T-helper 1 cell treated with Interleukin-12 subunit alpha and Interleukin-12 subunit beta and Interleukin-4 antibody, amounts not matched to agents 30 ng/mL and 1 ng/mL, for 36 hours (primary cell): ENCODE data around the gene ABI2. TPM values are rescaled to one million over a fixed set of nuclear protein-coding genes. Genes with fewer than 3 reads are reported as not detected.
"Not testable (repeated sequence)": the region's sequence is repeated elsewhere in the genome, so short reads cannot be mapped to it uniquely, and the experiment has no call there.

ENCODE experiments used
- intact Hi-C: fragments of 100-400 bp; cut with micrococcal nuclease; formaldehyde crosslinking; loops from one replicate; pipeline ENCODE4 v1.15.1; 2024
- total RNA-seq: library from RNA; stranded (reverse); gene quantifications from 2 replicates; pipeline ENCODE4 v1.2.3, GENCODE V29; 2022

ABI2 gene
- 31.1 and 34.0 TPM in 2 replicates for total RNA-seq

DNA sequence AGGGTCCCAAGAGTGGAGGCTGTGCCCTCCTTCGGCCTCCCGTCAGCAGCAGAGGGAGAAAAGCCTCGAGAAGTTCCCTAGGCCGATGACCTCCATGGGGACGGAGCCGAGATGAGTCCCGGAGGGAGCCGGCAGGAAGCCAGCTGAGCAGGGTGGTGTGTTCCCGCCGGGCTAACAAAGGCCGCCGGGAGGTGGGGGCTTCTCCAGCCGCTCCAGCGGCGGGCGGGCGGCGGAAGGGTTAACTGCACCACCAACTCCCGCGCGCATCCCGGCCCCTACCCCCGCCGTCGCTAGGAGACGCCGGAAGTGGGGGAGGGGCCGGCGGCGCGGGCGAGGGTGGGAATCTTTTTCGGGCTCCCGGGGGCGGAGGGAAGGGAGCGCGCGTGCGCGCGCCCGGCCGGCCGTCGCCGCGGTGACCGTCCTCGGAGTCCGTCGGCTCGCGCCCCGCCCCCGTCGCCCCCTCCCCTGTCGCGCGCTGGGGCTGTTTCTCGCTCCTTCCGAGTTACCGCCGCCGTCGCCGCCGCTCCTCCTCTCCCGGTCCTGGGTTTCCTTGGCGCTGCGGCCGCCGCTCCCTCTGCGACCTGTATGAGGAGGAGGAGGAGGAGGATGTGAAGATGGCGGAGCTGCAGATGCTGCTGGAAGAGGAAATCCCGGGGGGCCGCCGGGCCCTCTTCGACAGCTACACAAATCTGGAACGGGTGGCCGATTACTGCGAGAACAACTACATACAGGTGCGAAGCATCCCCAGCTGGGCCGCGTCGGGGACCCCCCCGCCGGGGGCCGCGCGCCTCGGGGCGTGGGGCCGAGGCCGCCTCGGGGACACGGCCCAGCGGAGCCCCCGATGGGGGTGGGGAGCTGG lies at the start of gene ABI2:
ABI2 (plus strand) TSS at position 494 of the 859 bp plus-strand sequence; CDS start at position 615, 121 bp downstream.
- intact Hi-C loops = loop anchor here (1.0 to 10.0 kb wide), 6 partner anchors 90 to 693 kb away; partner anchors contain the start of genes CARF, FAM117B, ICOS and NBEAL1

DNA sequence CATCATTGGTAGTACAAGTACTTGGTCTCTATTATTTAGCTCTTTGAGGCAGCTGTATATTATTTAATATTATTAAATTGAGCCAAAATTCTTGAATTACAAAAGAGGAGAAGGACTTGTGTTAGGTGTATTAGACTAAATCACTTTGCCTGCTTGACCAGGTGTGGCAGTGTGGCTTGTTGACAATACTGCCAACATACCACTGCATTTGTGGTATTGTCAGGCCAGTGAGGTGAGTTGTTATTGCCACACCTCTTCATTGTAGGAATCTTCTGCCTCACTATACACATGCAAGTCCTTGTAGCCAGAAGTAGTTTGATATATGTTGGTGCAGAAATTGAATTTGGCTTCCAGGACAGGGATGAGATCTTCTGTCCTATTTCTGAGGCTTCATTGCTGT lies 48.9 kb upstream of the ABI2 start:
- intact Hi-C loops = no loop called here

DNA sequence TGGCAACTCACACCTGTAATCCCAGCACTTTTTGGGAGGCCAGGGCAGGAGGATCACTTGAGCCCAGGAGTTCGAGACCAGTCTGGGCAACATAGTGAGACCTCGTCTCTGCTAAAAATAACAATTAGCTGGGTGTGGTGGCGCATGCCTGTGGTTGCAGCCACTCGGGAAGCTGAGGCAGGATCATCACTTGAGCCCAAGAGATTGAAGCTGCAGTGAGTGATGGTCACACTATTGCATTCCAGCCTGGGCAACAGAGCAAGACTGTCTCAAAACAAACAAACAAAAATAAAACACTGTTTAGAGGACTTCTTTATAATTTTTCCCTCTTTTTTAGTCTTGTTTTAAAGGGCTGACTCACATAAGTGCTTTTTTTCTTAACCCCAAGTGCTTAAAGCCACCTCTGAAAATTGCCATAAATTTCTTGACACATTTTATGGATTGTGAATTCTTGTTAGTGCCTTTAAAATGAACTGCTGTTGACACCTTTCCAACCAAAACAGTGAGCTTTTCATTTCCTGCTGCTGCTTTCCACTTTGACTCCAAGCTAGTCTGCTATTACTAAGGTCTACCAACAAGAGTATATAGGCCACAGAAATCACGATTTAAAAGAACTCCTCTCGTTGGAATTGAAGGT lies 47.6 kb upstream of the ABI2 start:
- intact Hi-C loops = loop anchor here (5.0 kb wide), 1 partner anchor 172 kb away; no protein-coding TSS in a partner anchor

DNA sequence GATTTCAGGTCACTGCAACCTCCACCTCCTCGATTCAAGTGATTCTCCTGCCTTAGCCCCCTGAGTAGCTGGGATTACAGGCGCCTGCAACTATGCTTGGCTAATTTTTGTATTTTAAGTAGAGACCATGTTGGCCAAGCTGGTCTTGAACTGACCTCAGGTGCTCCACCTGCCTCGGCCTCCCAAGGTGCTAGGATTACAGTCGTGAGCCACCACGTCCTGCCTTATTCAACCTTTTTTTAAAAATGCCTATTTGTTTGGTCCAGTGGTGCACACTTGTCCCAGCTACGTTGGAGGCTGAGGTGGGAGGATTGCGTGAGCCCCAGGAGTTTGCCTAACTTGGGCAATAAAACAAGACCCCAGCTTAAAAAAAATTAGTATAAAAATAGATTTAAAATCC lies 46.1 kb upstream of the ABI2 start:
- intact Hi-C loops = loop anchor here (5.0 kb wide), 1 partner anchor 170 kb away; no protein-coding TSS in a partner anchor

DNA sequence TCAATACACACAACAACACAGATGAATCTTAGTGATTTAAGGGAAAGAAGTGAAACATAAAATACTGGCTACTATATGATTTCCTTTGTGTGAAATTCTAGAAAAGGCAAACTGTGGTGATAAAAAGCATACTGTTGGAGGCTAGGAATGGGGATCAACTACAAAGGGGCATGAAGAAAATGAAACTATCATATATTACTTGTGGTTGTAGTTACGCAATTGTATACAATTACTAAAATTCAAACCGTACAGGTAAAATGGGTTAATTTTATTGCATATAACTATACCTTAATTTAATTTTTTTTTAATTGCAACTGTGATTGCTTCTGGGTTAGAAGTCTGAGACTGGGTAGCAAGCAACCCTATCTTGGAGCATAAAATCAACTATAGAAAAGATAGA lies 41.7 kb upstream of the ABI2 start:
- intact Hi-C loops = no loop called here

DNA sequence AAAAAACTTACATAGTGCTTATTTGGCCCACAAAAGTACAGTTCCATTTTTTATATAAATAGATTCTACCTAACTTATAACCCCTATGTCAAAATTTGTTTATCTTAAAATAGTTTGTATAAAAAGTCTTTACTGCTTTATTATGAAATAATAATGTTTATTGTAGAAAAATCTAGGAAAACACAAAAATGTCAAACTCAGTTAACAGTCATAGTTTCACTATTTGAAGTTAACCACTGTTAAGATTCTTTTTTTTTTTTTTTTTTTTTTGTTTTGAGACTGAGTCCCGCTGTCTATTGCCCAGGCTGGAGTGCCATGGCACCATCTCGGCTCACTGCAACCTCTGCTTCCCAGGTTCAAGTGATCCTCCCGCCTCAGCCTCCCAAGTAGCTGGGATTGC lies 26.5 kb upstream of the ABI2 start:
- intact Hi-C loops = no loop called here

DNA sequence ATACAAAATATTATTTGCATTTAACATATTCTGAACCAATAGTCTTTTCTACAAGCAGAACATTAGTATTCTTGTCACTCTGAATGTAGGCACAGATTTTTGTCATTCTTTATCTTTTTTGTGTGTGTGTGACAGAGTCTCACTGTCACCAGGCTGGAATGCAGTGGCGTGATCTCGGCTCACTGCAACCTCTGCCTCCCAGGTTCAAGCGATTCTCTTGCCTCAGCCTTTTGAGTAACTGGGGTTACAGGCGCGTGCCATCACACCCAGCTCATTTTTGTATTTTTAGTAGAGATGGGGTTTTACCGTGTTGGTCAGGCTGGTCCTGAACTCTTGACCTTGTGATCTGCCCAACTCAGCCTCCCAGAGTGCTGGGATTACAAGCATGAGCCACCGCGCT lies 25.6 kb upstream of the ABI2 start:
- intact Hi-C loops = not testable (repeated sequence)

DNA sequence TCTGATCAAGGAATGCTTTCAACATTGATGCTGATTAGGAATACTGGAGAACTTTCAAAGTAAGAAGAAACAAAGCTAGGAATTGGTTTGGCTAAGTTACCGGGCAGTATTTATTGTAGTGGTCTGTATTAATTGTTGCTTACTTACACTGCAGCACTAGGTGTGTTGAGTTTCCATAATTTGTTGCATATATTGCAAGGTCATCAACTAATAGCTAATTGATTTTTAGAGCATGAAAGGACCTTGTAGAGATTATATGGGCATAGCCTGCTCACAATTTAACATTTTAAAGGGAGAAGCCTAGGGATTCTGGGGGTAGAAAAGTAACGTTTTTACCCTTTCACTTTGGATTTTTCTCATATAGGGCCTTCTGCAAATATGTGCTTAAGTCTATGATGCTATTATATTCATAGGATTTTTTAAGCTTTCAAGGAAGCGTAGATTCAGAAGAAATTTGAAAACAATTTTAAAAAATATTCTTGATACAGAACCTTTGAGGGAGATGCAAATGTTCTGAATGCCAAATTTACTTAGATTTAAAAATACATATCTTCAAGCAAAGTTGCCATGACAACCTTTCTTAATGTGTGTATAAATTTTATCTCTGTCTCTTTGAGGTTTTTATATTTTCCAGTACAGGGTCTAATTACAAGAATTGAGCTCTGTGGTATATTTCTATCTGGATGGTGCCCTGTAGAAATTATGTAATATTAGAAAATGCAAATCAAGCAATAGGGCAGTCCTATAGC lies 17.3 kb upstream of the ABI2 start:
- intact Hi-C loops = no loop called here

DNA sequence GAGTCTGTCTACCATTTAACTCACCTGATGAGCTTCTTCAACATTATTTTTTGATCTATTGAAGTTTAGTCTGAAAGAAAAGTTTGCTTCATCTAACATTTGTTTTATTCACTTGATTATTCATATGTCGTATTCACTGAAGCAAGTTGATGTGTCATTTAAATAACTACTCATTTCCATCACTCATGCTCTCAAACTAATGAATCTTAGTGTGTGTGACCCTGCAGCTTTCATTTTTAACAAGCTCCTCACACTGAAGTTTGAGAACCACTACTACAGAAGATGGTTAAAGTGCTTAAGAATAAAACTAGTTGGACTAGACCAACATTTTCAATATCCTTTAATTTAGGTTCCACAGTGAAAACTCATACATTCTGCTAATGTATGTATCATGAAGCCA lies 1.8 kb upstream of the ABI2 start:
- intact Hi-C loops = loop anchor here (5.0 to 10.0 kb wide), 3 partner anchors 414 to 611 kb away; partner anchors contain the start of genes CARF, ICOS and WDR12

DNA sequence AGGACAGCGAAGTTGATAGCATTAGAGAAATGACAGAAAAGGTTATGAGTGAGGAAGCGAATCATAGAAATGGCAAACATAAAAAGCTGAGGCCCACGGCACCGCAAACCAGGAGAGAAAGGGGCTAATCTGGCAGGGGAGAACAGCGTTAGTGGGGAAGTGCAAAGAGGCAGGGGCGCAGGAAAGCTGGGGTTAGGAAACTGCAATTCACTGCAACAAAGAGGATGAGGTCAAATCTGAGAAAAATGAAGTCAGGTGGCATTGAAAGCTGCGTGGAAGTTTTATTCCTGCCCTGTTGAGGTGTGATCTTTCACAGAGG lies 653 bp upstream of the ABI2 start:
- intact Hi-C loops = loop anchor here (5.0 to 10.0 kb wide), 3 partner anchors 415 to 610 kb away; partner anchors contain the start of genes CARF, ICOS and WDR12

DNA sequence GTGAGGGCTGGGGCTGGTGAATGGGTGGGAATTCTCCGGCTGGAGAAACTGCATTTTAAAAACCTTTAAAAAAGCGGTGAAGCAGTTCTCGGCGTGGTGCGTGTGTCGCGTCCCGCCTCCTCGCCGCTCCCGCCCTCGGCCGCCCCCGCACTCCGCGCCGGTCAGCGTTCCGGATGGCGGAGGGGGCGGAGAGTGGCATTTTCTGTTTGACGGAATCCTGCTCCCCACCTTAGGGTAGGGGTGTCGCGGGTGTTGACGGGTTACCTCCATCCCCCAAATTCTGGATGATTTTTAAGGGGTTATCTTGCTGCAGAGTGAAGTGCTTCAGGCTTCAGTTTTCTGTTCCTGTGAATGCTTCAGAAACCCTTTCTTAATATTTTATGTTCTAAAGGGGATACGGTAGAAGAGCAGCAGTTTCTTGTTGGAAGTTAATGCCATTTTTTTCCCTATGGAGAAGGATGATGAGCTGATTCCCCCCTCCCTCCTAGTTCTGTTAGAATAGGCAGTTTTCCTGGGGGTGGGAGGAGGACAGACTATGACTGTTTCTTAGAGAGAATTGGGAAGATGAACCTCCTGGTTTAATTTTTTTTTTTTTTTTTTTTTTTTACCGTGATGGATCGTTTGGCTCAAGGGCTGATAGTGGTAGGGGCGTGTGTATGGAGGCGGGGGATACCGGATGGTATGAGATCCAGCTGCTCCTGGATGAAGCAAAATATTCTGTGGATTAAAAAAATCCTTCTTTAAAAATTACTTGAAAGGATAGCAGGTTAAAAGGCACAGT lies 756 bp downstream of the ABI2 start:
- intact Hi-C loops = loop anchor here (1.0 to 10.0 kb wide), 6 partner anchors 91 to 694 kb away; partner anchors contain the start of genes CARF, FAM117B, ICOS and NBEAL1

DNA sequence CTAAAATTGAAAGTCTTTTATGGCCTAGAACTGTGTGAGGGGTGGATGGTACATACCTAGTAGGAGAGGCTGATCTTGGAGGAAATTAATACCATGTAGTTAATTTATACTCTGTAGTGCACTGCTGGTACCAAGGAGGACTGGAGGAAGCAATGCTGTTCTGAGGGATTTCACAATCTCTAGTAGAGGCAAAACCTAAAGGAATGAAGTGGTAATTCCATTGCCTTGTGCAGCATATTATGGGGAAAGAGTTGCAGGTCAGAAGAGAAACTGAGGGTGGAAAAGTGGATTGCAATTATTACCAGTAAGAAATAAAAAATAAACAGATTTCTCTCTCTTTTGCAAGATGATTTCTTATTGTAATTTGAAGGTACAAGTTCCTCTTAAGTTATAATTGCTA lies 2.2 kb downstream of the ABI2 start:
- intact Hi-C loops = no loop called here

DNA sequence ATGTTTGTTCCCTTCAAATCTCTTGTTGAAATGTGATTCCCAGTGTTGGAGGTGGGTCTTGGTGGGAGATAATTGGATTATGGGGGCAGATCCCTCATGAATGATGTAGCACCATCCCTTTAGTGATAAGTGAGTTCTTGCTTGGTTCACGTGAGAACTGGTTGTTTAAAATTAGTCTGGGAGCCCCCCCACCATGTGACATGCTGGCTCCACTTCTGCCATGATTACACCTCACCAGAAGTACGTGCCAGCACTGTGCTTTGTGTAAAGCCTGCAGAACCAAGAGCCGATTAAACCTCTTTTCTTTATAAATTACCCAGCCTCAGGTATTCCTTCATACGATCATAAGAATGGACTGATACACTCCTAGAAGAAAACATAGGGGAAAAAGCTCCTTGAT lies 10.1 kb downstream of the ABI2 start:
- intact Hi-C loops = no loop called here

DNA sequence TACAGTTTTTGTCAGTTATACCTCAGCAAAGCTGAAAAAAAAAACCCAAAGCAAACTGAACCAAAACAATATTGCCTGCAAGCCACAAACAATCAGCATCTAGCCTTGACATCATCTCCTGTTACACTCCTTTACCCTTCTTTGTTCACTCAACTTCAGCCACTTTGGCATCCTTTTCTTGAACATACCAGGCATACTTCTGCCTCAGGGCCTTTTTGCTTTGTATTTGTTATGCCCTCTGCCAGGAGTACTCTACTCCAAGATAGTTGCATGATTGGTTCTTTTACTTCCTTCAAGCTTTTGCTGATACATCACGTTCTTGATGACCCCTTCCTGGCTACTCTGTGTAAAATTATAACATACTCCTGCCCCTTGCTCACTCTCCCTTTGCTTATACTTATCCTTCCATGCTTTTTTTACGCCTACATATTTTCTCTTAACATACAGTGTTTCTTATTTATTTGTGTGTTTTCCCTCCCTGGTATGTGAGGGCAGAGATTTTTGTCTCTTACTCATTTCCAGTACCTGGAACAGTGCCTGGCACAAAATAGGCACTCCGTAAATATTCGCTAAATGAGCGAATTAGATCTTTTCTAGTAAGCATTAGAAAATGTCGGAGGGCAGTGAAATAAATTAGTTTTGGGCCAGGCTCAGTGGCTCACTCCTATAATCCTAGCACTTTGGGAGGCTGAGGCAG lies 12.7 kb downstream of the ABI2 start:
- intact Hi-C loops = no loop called here

DNA sequence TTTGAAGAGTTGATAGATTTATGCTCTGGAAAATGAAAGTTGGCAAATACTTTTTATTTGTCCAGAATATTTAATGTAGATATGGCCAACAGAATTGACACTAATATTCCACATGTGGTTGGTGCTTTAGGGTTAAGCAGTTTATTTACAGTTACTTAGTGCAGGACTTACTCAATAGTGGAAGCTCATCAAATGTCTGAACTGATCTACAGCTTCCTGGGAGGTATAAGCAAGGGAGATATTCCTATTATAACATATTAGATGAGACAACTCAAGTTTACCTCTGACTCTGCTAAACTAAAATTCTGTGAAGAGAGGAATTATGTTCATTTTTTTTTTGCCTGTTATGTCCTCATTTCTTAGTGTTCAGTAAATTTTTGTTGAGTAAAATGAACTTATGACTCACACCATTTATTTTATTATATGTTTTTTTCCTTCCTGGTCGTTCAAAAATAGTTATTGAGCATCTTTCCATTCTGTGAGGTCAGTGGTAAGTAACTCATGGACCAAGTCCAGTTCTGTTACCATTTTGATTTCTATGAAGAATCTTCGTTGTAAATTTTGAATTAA lies 13.6 kb downstream of the ABI2 start:
- intact Hi-C loops = no loop called here

DNA sequence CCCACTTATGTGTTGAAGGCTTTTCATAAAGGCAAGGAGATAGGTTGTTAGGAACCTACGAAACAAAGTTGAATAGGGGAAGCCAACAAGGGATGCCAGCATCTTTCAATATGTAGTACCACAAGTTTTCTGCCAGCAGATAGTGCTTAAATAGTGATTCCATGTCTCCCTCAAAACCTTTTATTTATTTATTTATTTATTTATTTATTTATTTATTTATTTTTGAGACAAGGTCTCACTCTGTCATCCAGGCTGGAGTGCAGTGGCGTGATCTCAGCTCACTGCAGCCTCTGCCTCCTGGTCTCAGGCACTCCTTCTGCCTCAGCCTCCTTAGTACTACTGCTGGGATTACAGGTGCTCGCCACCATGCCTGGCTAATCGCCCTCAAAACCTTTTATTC lies 14.2 kb downstream of the ABI2 start:
- intact Hi-C loops = not testable (repeated sequence)

DNA sequence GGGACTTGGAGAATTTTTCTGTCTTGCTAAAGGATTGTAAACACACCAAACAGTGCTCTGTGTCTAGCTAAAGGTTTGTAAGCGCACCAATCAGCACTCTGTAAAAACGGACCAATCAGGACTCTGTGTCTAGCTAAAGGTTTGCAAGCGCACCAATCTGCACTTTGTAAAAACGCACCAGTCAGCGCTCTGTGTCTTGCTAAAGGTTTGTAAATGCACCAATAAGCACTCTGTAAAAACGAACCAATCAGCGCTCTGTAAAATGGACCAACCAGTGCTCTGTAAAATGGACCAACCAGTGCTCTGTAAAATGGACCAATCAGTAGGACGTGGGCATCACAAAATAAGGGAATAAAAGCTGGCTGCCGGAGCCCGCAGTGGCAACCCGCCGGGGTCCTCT lies 16.5 kb downstream of the ABI2 start:
- intact Hi-C loops = no loop called here

DNA sequence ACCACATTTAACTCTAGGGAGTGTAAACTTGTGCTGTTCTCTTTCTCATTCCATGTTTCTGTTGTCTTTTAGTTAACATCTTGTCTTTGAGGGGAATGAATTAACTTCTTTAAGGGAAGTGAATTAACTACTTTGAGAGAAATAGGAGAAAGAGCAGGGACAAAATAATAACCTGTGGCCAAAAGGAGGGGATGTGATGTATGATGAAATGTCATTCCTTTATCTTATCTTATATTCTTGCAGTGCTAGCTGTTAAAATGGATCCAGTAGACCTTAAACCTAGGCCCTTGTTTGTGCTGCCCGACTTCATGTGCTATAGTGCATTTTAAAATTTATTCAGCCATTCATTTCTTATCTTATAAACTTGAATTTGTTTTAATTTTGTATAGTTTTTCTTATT lies 18.4 kb downstream of the ABI2 start:
- intact Hi-C loops = no loop called here

DNA sequence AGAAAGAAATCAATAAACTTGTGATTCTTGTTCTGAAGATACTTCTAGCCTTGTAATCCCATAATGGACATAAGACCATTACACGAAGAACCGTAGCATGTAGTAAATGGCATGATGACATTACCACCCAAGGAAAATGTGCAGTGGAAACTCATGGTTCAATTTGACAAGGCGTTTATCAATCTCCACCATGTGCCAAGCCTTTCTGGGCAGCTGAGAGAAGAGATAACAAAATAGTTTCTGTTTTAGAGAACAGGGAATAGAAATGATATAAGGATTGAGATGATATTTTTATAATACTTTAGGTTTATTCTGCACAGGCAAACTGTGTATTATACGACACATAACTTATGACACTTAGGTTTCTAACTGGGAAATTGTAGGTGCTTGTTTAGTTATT lies 19.2 kb downstream of the ABI2 start:
- intact Hi-C loops = no loop called here
